Keratinocyte (primary cell): Measurements from ENCODE around the gene MACROH2A1. TPM values are rescaled to one million over a fixed set of nuclear protein-coding genes. Genes with fewer than 3 reads are reported as not detected.

Experiments used
- DNase-seq: peaks from one replicate; pipeline ENCODE4 v3.0.0-alpha.2; 2011; ENCODE audit warnings: low read depth, missing footprints, low spot score
- FAIRE-seq: peaks from 2 replicates; lab custom pipeline; 2011; peaks lifted over from hg19 to GRCh38; lab: Jason Lieb, UNC
- H2AFZ ChIP-seq: 2 replicates; pipeline ENCODE4 v1.6.0; 2012; ENCODE audit warnings: low read length, control low read depth, inconsistent platforms; ENCODE audit not compliant: control insufficient read depth
- H3K27ac ChIP-seq: 2 replicates; pipeline ENCODE4 v1.5.1; 2011; ENCODE audit warnings: low read length; ENCODE audit not compliant: control insufficient read depth, insufficient read depth
- H3K27me3 ChIP-seq: 3 replicates; pipeline ENCODE4 v1.6.0; 2011; ENCODE audit warnings: low read length; ENCODE audit not compliant: control insufficient read depth, insufficient read depth; ENCODE audit errors: extremely low read depth
- H3K36me3 ChIP-seq, 2 experiments: 2 replicates in 1 of 2; 3 replicates in 1 of 2; pipeline ENCODE4 v1.5.1; 2011; ENCODE audit warnings: low read length in 2 of 2, mild to moderate bottlenecking in 1 of 2; ENCODE audit not compliant: control insufficient read depth in 2 of 2, insufficient read depth in 2 of 2; ENCODE audit errors: extremely low read depth in 1 of 2
- H3K4me1 ChIP-seq: 3 replicates; pipeline ENCODE4 v1.5.1; 2011; ENCODE audit warnings: low read length; ENCODE audit not compliant: control insufficient read depth, insufficient read depth; ENCODE audit errors: extremely low read depth
- H3K4me2 ChIP-seq: 3 replicates; pipeline ENCODE4 v1.6.0; 2011; ENCODE audit warnings: low read depth, low read length; ENCODE audit not compliant: control insufficient read depth, insufficient read depth; ENCODE audit errors: extremely low read depth
- H3K4me3 ChIP-seq, 3 experiments: fragments of 200-600 bp in 1 of 3; sonication (generic) in 1 of 3; 2 replicates in 2 of 3; 3 replicates in 1 of 3; pipeline ENCODE4 v1.5.1; 2011 to 2016; ENCODE audit warnings: low read length in 3 of 3, mild to moderate bottlenecking in 3 of 3, control low read depth in 2 of 3, inconsistent platforms in 1 of 3, low read depth in 1 of 3, mixed read lengths in 1 of 3, mixed run types in 1 of 3, moderate library complexity in 1 of 3; ENCODE audit not compliant: control insufficient read depth in 2 of 3, insufficient read depth in 2 of 3; ENCODE audit errors: extremely low read depth in 1 of 3
- H3K79me2 ChIP-seq: 2 replicates; pipeline ENCODE4 v1.6.0; 2012; ENCODE audit warnings: low read length; ENCODE audit not compliant: control insufficient read depth, insufficient read depth
- H3K9ac ChIP-seq: 3 replicates; pipeline ENCODE4 v1.6.0; 2011; ENCODE audit warnings: low read length; ENCODE audit not compliant: control insufficient read depth, insufficient read depth; ENCODE audit errors: extremely low read depth
- H3K9me1 ChIP-seq: 3 replicates; pipeline ENCODE4 v1.6.0; 2011; ENCODE audit warnings: low read length; ENCODE audit not compliant: control insufficient read depth, insufficient read depth; ENCODE audit errors: extremely low read depth
- H3K9me3 ChIP-seq: 2 replicates; pipeline ENCODE4 v1.5.1; 2012; ENCODE audit warnings: low read depth, low read length; ENCODE audit not compliant: control insufficient read depth
- H4K20me1 ChIP-seq: 3 replicates; pipeline ENCODE4 v1.6.0; 2011; ENCODE audit warnings: low read length; ENCODE audit not compliant: control insufficient read depth, insufficient read depth; ENCODE audit errors: extremely low read depth
- CTCF ChIP-seq, 3 experiments: IDR thresholded peaks in 1 of 3; conservative IDR thresholded peaks in 1 of 3; optimal IDR thresholded peaks in 1 of 3; 2 replicates in 2 of 3; 3 replicates in 1 of 3; pipeline versions ENCODE3 to v1.5.1; 2011; ENCODE audit warnings: low read length in 3 of 3, mild to moderate bottlenecking in 3 of 3, moderate library complexity in 2 of 3, control low read depth in 1 of 3, inconsistent platforms in 1 of 3; ENCODE audit not compliant: insufficient read depth in 2 of 3; ENCODE audit errors: extremely low read depth in 1 of 3
- EZH2 ChIP-seq: IDR thresholded peaks from one replicate; pipeline ENCODE4 v1.6.1; 2012; ENCODE audit warnings: inconsistent platforms, mild to moderate bottlenecking, low read length, moderate library complexity
- dilution Hi-C: fragments of 300-500 bp; cut with MboI; formaldehyde crosslinking; loops from one replicate; pipeline ENCODE4 v1.7.0; 2020; ENCODE audit warnings: low sequenced_read_pairs; ENCODE audit not compliant: extremely low pct_ligation_motif_present
- polyA plus RNA-seq, 5 experiments: library from polyadenylated mRNA; depleted of rRNA in 3 of 5; stranded (reverse) in 3 of 5; stranded (forward) in 1 of 5; unstranded in 1 of 5; fragments of >200 nt; gene quantifications; 1 replicate in 1 of 5; 2 replicates in 3 of 5; 3 replicates in 1 of 5; pipeline versions ENCODE4 v1.2.1 to v1.2.3, GENCODE V29; 2011 to 2012; ENCODE audit warnings: missing spikeins in 2 of 5, low read depth in 1 of 5, low replicate concordance in 1 of 5

MACROH2A1 gene
- polyA plus RNA-seq, 1 donor (not counting 4 experiments of a cell fraction or from before 2014, with no cell fraction given): 208 TPM

GRCh38 chr5:135318037-135318436 is 81.0 kb downstream of the MACROH2A1 start:
- Histone ChIP-seq H3K4me3 (no peak overlapping the region), H3K4me2 (no peak overlapping the region), H3K36me3 (no peaks in the 10 kb centered on the region), H3K9me1 (no peaks in the 10 kb centered on the region), H3K9ac (no peak overlapping the region), H3K27ac (no peak overlapping the region), H3K79me2 (no peaks in the 10 kb centered on the region), H3K9me3 (no peaks in the 10 kb centered on the region), H2AFZ (no peak overlapping the region), H3K4me1 (no peaks in the 10 kb centered on the region), H3K27me3 (peaks cover 4% of the 10 kb centered on the region), H4K20me1 (no peaks in the 10 kb centered on the region)
- TF ChIP-seq CTCF (optimal IDR thresholded peaks at IDR 0.05 in 1 of 3, IDR thresholded peaks at IDR 0.05 in 1 of 3, conservative IDR thresholded peaks at IDR 0.05 in 1 of 3; ENCODE audit: extremely low read depth in 1 of 3, insufficient read depth in 2 of 3, low read length in 3 of 3) (no peak), EZH2 (no peak)
- no peak for FAIRE-seq
- dilution Hi-C loops: no loop called here
- no peak for DNase-seq

GRCh38 chr5:135317286-135317685 is 81.7 kb downstream of the MACROH2A1 start:
- H2AFZ ChIP-seq: no peak overlapping the region
- dilution Hi-C loops: no loop called here
- H3K27ac ChIP-seq: no peak overlapping the region
- H4K20me1 ChIP-seq: no peaks in the 10 kb centered on the region
- DNase-seq (no peak), FAIRE-seq (no peak)
- no peaks in the 10 kb centered on the region for H3K79me2 ChIP-seq
- no peaks in the 10 kb centered on the region for H3K4me1 ChIP-seq
- no peaks in the 10 kb centered on the region for H3K9me1 ChIP-seq
- peaks cover 4% of the 10 kb centered on the region for H3K27me3 ChIP-seq
- H3K9me3 ChIP-seq: no peaks in the 10 kb centered on the region
- H3K4me2 ChIP-seq: no peak overlapping the region
- no peak overlapping the region for H3K4me3 ChIP-seq
- no peaks in the 10 kb centered on the region for H3K36me3 ChIP-seq
- TF ChIP-seq EZH2 (no peak), CTCF (optimal IDR thresholded peaks at IDR 0.05 in 1 of 3, IDR thresholded peaks at IDR 0.05 in 1 of 3, conservative IDR thresholded peaks at IDR 0.05 in 1 of 3; ENCODE audit: extremely low read depth in 1 of 3, insufficient read depth in 2 of 3, low read length in 3 of 3) (no peak)
- H3K9ac ChIP-seq: no peak overlapping the region
